PC-9 (cell line): ENCODE results near the gene ADGRD1. TPM values are rescaled to one million over a fixed set of nuclear protein-coding genes. Genes with fewer than 3 reads are reported as not detected.

Experiments
- BruUV-seq: library from RNA; stranded (reverse); fragments of 400-500 nt; replicated peaks from 2 replicates; lab custom pipeline; 2021; lab: Mats Ljungman, UMichigan
- CTCF ChIA-PET: fragments of 300-600 bp; sonication (Branson Sonifier 250); formaldehyde crosslinking; loops from one replicate; lab custom pipeline; 2022; ENCODE audit warnings: antibody characterized with exemption; lab: Charles Lee
- POLR2A ChIA-PET: fragments of 300-600 bp; sonication (Branson Sonifier 250); formaldehyde crosslinking; loops from one replicate; lab custom pipeline; 2022; ENCODE audit warnings: antibody characterized with exemption; ENCODE audit not compliant: unreplicated experiment; lab: Charles Lee
- DNase-seq, 2 experiments: peaks; one replicate each; pipeline versions ENCODE4 v3.0.0 to v3.0.0-alpha.2; 2015 to 2022; ENCODE audit warnings: mixed read lengths in 1 of 2
- H2AFZ ChIP-seq: fragments of 200-600 bp; sonication (generic); 2 replicates; pipeline ENCODE4 v1.8.1; 2017; ENCODE audit warnings: antibody characterized with exemption
- H3F3A ChIP-seq: fragments of 200-600 bp; sonication (generic); 2 replicates; pipeline ENCODE4 v1.8.1; 2017; ENCODE audit warnings: antibody characterized with exemption, mild to moderate bottlenecking, low read depth; ENCODE audit not compliant: insufficient read depth
- H3K27ac ChIP-seq: fragments of 200-600 bp; sonication (generic); 2 replicates; pipeline ENCODE4 v1.6.1; 2016; ENCODE audit warnings: mixed run types
- H3K27me3 ChIP-seq: fragments of 200-600 bp; sonication (generic); 2 replicates; pipeline ENCODE4 v1.6.1; 2016; ENCODE audit warnings: low read depth, mixed run types; ENCODE audit not compliant: insufficient read depth
- H3K36me3 ChIP-seq: fragments of 200-600 bp; sonication (generic); 2 replicates; pipeline ENCODE4 v1.6.1; 2016; ENCODE audit warnings: low read depth, mixed run types
- H3K4me1 ChIP-seq: fragments of 200-600 bp; sonication (generic); replicated peaks from 2 replicates; pipeline ENCODE4 v1.6.1; 2016; ENCODE audit warnings: mixed run types; ENCODE audit not compliant: insufficient read depth
- H3K4me2 ChIP-seq: fragments of 200-600 bp; sonication (generic); 2 replicates; pipeline ENCODE4 v1.6.1; 2017; ENCODE audit warnings: mixed run types
- H3K4me3 ChIP-seq: fragments of 200-600 bp; sonication (generic); 2 replicates; pipeline ENCODE4 v1.6.1; 2016; ENCODE audit warnings: mixed run types
- H3K79me2 ChIP-seq: fragments of 200-600 bp; sonication (generic); 2 replicates; pipeline ENCODE4 v1.6.1; 2017; ENCODE audit warnings: low read depth, mixed run types
- H3K9me2 ChIP-seq: fragments of 200-600 bp; sonication (generic); 2 replicates; pipeline ENCODE4 v1.8.1; 2017; ENCODE audit warnings: mild to moderate bottlenecking; ENCODE audit not compliant: insufficient read depth
- H3K9me3 ChIP-seq: fragments of 200-600 bp; sonication (generic); 2 replicates; pipeline ENCODE4 v1.8.1; 2016; ENCODE audit warnings: low read depth; ENCODE audit not compliant: insufficient read depth
- H4K20me1 ChIP-seq: fragments of 200-600 bp; sonication (generic); 2 replicates; pipeline ENCODE4 v1.8.1; 2017; ENCODE audit not compliant: insufficient read depth
- CTCF ChIP-seq: fragments of 200-600 bp; sonication (generic); conservative IDR thresholded peaks from 2 replicates; pipeline ENCODE4 v1.6.1; 2017; ENCODE audit warnings: mixed run types, antibody characterized with exemption, mild to moderate bottlenecking, moderate library complexity
- EZH2 ChIP-seq: fragments of 200-600 bp; sonication (generic); IDR thresholded peaks from 2 replicates; pipeline ENCODE4 v1.8.0; 2017; ENCODE audit warnings: antibody characterized with exemption, low read depth
- intact Hi-C: fragments of 100-400 bp; cut with micrococcal nuclease; formaldehyde crosslinking; loops from one replicate; pipeline ENCODE4 v1.10.0; 2022; ENCODE audit not compliant: unreplicated experiment
- total RNA-seq: library from RNA; stranded (reverse); gene quantifications from 2 replicates; pipeline ENCODE4 v1.2.3, GENCODE V29; 2021

ADGRD1 gene
- total RNA-seq, 1 experiment from 2014 or later = not detected

GRCh38 chr12:130955238-130955816 lies 1.6 kb downstream of the ADGRD1 start:
- H4K20me1 ChIP-seq = no peaks in the 10 kb centered on the region
- no peak overlapping the region for H3K4me3 ChIP-seq
- H3K36me3 ChIP-seq = no peaks in the 10 kb centered on the region
- BruUV-seq = no TSS peak
- no peaks in the 10 kb centered on the region for H3K9me2 ChIP-seq
- intact Hi-C loops = no loop called here
- TF ChIP-seq EZH2 (no peak), CTCF (no peak)
- no peaks in the 10 kb centered on the region for H3K4me1 ChIP-seq
- no peak overlapping the region for H2AFZ ChIP-seq
- H3K79me2 ChIP-seq = no peaks in the 10 kb centered on the region
- no peaks in the 10 kb centered on the region for H3K9me3 ChIP-seq
- DNase-seq = no peak
- CTCF ChIA-PET = no interaction called here
- H3K27me3 ChIP-seq = peaks cover 85% of the 10 kb centered on the region
- POLR2A ChIA-PET = no interaction called here
- H3F3A ChIP-seq = peaks cover 7% of the 10 kb centered on the region
- H3K4me2 ChIP-seq = no peak overlapping the region
- H3K27ac ChIP-seq = no peak overlapping the region

- POLR2A ChIA-PET = no interaction called here
- H3K4me2 ChIP-seq = no peak overlapping the region
- H3K36me3 ChIP-seq = no peaks in the 10 kb centered on the region
- no peak overlapping the region for H2AFZ ChIP-seq
- no TSS peak for BruUV-seq
- DNase-seq = no peak
- TF ChIP-seq EZH2 = no peak
- TF ChIP-seq CTCF = no peak
- H3K4me3 ChIP-seq = no peak overlapping the region
- CTCF ChIA-PET = no interaction called here
- no peak overlapping the region for H3K27ac ChIP-seq
- H3K9me3 ChIP-seq = no peaks in the 10 kb centered on the region
- no peaks in the 10 kb centered on the region for H3K4me1 ChIP-seq
- H3K27me3 ChIP-seq = peaks cover 84% of the 10 kb centered on the region
- H4K20me1 ChIP-seq = no peaks in the 10 kb centered on the region
- H3K9me2 ChIP-seq = no peaks in the 10 kb centered on the region
- intact Hi-C loops = no loop called here
- H3K79me2 ChIP-seq = no peaks in the 10 kb centered on the region
- H3F3A ChIP-seq = peaks cover 7% of the 10 kb centered on the region
Observed at GRCh38 chr12:130956009-130956408, 2.3 kb downstream of the ADGRD1 start.

GRCh38 chr12:130956456-130957303 lies 3.0 kb downstream of the ADGRD1 start:
- no TSS peak for BruUV-seq
- H3K27me3 ChIP-seq = peaks cover 84% of the 10 kb centered on the region
- POLR2A ChIA-PET = no interaction called here
- no peak for DNase-seq
- no peak overlapping the region for H3K27ac ChIP-seq
- H3K4me1 ChIP-seq = no peaks in the 10 kb centered on the region
- no peaks in the 10 kb centered on the region for H3K36me3 ChIP-seq
- TF ChIP-seq CTCF = no peak
- TF ChIP-seq EZH2 = no peak
- no peak overlapping the region for H3K4me2 ChIP-seq
- H2AFZ ChIP-seq = no peak overlapping the region
- H3F3A ChIP-seq = peaks cover 7% of the 10 kb centered on the region
- H3K4me3 ChIP-seq = no peak overlapping the region
- no peaks in the 10 kb centered on the region for H4K20me1 ChIP-seq
- intact Hi-C loops = no loop called here
- CTCF ChIA-PET = no interaction called here
- no peaks in the 10 kb centered on the region for H3K9me2 ChIP-seq
- H3K79me2 ChIP-seq = no peaks in the 10 kb centered on the region
- H3K9me3 ChIP-seq = no peaks in the 10 kb centered on the region
